Activated CD4-positive, alpha-beta T cell treated with anti-CD3 and anti-CD28 coated beads, Interleukin-2, amount 10 ng/mL, durations not matched to agents 7 days and 5 days (primary cell): ENCODE results near the gene TMEM132A. TPM values are rescaled to one million over a fixed set of nuclear protein-coding genes. Genes with fewer than 3 reads are reported as not detected.

Source experiments
- CTCF ChIA-PET: fragments of 350-600 bp; sonication (Branson Sonifier 250); formaldehyde crosslinking; loops from one replicate; lab custom pipeline; 2021; ENCODE audit warnings: antibody characterized with exemption; lab: Charles Lee
- POLR2A ChIA-PET: fragments of 350-600 bp; sonication (Branson Sonifier 250); formaldehyde crosslinking; loops from one replicate; lab custom pipeline; 2021; ENCODE audit warnings: antibody characterized with exemption; lab: Charles Lee
- DNase-seq: peaks from one replicate; pipeline ENCODE4 v3.0.0-alpha.2; 2020
- H3K27ac Mint-ChIP-seq: one replicate; pipeline ENCODE4 v1.8.0; 2021; ENCODE audit warnings: mild to moderate bottlenecking, moderate library complexity, mixed read lengths
- H3K27me3 Mint-ChIP-seq: one replicate; pipeline ENCODE4 v1.8.0; 2021; ENCODE audit warnings: mixed read lengths
- H3K36me3 Mint-ChIP-seq: one replicate; pipeline ENCODE4 v1.8.0; 2021; ENCODE audit warnings: low read depth, mixed read lengths
- H3K4me1 Mint-ChIP-seq: one replicate; pipeline ENCODE4 v1.8.0; 2021; ENCODE audit warnings: mixed read lengths
- H3K4me3 Mint-ChIP-seq: one replicate; pipeline ENCODE4 v1.8.0; 2021; ENCODE audit warnings: mild to moderate bottlenecking, moderate library complexity, mixed read lengths
- H3K9me3 Mint-ChIP-seq: one replicate; pipeline ENCODE4 v1.8.0; 2021; ENCODE audit warnings: mixed read lengths
- total RNA-seq, 2 experiments: library from RNA; stranded (reverse); gene quantifications; one replicate each; pipeline ENCODE4 v1.2.3, GENCODE V29; 2021

Gene TMEM132A
- total RNA-seq, 2 experiments from 2014 or later = 0.40 to 0.47 TPM

- Mint-ChIP-seq H3K27ac (peak overlapping the region; percentile 83), H3K27me3 (no peaks in the 10 kb centered on the region), H3K9me3 (no peaks in the 10 kb centered on the region), H3K4me1 (peaks cover 64% of the 10 kb centered on the region), H3K4me3 (peak overlapping the region; percentile 79), H3K36me3 (peaks cover 67% of the 10 kb centered on the region)
- CTCF ChIA-PET = interaction anchor here (1.1 to 1.2 kb wide), 3 partner anchors 17 to 35 kb away, joined by 3 read pairs; no protein-coding TSS in a partner anchor
- DNase-seq = no peak
- POLR2A ChIA-PET = interaction anchor here (1.3 kb wide), 1 partner anchor 144 kb away, joined by 4 read pairs; no protein-coding TSS in a partner anchor
These were observed 50.5 kb downstream of the TMEM132A start for GRCh38 chr11:60974726-60975125.

- POLR2A ChIA-PET = interaction anchor here (1.4 kb wide), 1 partner anchor 9 kb away, joined by 4 read pairs; no protein-coding TSS in a partner anchor
- no peaks in the 10 kb centered on the region for H3K9me3 Mint-ChIP-seq
- H3K27me3 Mint-ChIP-seq = no peaks in the 10 kb centered on the region
- peak overlapping the region; percentile 71 for H3K4me3 Mint-ChIP-seq
- no peak for DNase-seq
- H3K4me1 Mint-ChIP-seq = peaks cover 69% of the 10 kb centered on the region
- H3K36me3 Mint-ChIP-seq = peaks cover 86% of the 10 kb centered on the region
- CTCF ChIA-PET = interaction anchor here (0.5 to 1.8 kb wide), 10 partner anchors 9 to 151 kb away, joined by 3 to 5 read pairs (median 3); no protein-coding TSS in a partner anchor
- H3K27ac Mint-ChIP-seq = peak overlapping the region; percentile 95
These were observed 53.0 kb downstream of the TMEM132A start for GRCh38 chr11:60977224-60977623.

- H3K4me3 Mint-ChIP-seq = peak overlapping the region; percentile 71
- POLR2A ChIA-PET = interaction anchor here (1.4 kb wide), 1 partner anchor 8 kb away, joined by 4 read pairs; no protein-coding TSS in a partner anchor
- CTCF ChIA-PET = interaction anchor here (0.6 to 2.7 kb wide), 7 partner anchors 8 to 152 kb away, joined by 3 to 14 read pairs (median 4); no protein-coding TSS in a partner anchor
- H3K4me1 Mint-ChIP-seq = peaks cover 75% of the 10 kb centered on the region
- peaks cover 84% of the 10 kb centered on the region for H3K36me3 Mint-ChIP-seq
- peak overlapping the region; percentile 95 for H3K27ac Mint-ChIP-seq
- no peak for DNase-seq
- H3K9me3 Mint-ChIP-seq = no peaks in the 10 kb centered on the region
- H3K27me3 Mint-ChIP-seq = no peaks in the 10 kb centered on the region
These were observed 53.6 kb downstream of the TMEM132A start for GRCh38 chr11:60977836-60978235.

GRCh38 chr11:60978546-60979380 lies 54.5 kb downstream of the TMEM132A start:
- Mint-ChIP-seq H3K9me3 (no peaks in the 10 kb centered on the region), H3K27me3 (no peaks in the 10 kb centered on the region), H3K27ac (peak overlapping the region; percentile 95), H3K4me1 (peaks cover 84% of the 10 kb centered on the region), H3K4me3 (peak overlapping the region; percentile 71), H3K36me3 (peaks cover 84% of the 10 kb centered on the region)
- ChIA-PET CTCF (interaction anchor here (0.7 to 2.7 kb wide), 10 partner anchors 9 to 209 kb away, joined by 3 to 14 read pairs (median 4); no protein-coding TSS in a partner anchor), POLR2A (interaction anchor here (0.6 to 1.4 kb wide), 2 partner anchors 12 to 63 kb away, joined by 3 to 5 read pairs; no protein-coding TSS in a partner anchor)
- peak; percentile 50 for DNase-seq

GRCh38 chr11:60981515-60981914 lies 57.3 kb downstream of the TMEM132A start:
- ChIA-PET CTCF (interaction anchor here (0.8 to 2.1 kb wide), 5 partner anchors 10 to 33 kb away, joined by 3 to 8 read pairs (median 3); partner anchors contain the start of gene CD6), POLR2A (no interaction called here)
- DNase-seq = no peak
- no peaks in the 10 kb centered on the region for H3K27me3 Mint-ChIP-seq
- H3K4me3 Mint-ChIP-seq = peak overlapping the region; percentile 54
- H3K9me3 Mint-ChIP-seq = no peaks in the 10 kb centered on the region
- peak overlapping the region; percentile 95 for H3K27ac Mint-ChIP-seq
- peaks cover 95% of the 10 kb centered on the region for H3K4me1 Mint-ChIP-seq
- peaks cover 84% of the 10 kb centered on the region for H3K36me3 Mint-ChIP-seq

GRCh38 chr11:60982184-60982583 lies 57.9 kb downstream of the TMEM132A start:
- ChIA-PET POLR2A (interaction anchor here (0.6 kb wide), 1 partner anchor 527 kb away, joined by 3 read pairs; no protein-coding TSS in a partner anchor), CTCF (interaction anchor here (0.6 to 2.1 kb wide), 9 partner anchors 9 to 345 kb away, joined by 3 to 8 read pairs (median 3); partner anchors contain the start of gene CD6)
- Mint-ChIP-seq H3K36me3 (peaks cover 85% of the 10 kb centered on the region), H3K27me3 (no peaks in the 10 kb centered on the region), H3K4me3 (peak overlapping the region; percentile 54), H3K4me1 (peaks cover 95% of the 10 kb centered on the region), H3K27ac (peak overlapping the region; percentile 95), H3K9me3 (no peaks in the 10 kb centered on the region)
- DNase-seq = peak; percentile 49

GRCh38 chr11:60984149-60984548 lies 59.9 kb downstream of the TMEM132A start:
- Mint-ChIP-seq H3K27me3 (no peaks in the 10 kb centered on the region), H3K9me3 (no peaks in the 10 kb centered on the region), H3K36me3 (peaks cover 85% of the 10 kb centered on the region), H3K4me3 (peak overlapping the region; percentile 54), H3K4me1 (peaks cover 95% of the 10 kb centered on the region), H3K27ac (peak overlapping the region; percentile 95)
- POLR2A ChIA-PET = interaction anchor here (0.6 kb wide), 1 partner anchor 13 kb away, joined by 3 read pairs; the partner anchor contains the start of gene CD6
- DNase-seq = no peak
- CTCF ChIA-PET = interaction anchor here (1.0 to 1.4 kb wide), 5 partner anchors 12 to 153 kb away, joined by 3 to 5 read pairs (median 3); no protein-coding TSS in a partner anchor

GRCh38 chr11:60984636-60985035 lies 60.4 kb downstream of the TMEM132A start:
- peaks cover 88% of the 10 kb centered on the region for H3K36me3 Mint-ChIP-seq
- DNase-seq = no peak
- no peaks in the 10 kb centered on the region for H3K9me3 Mint-ChIP-seq
- H3K27ac Mint-ChIP-seq = peak overlapping the region; percentile 95
- H3K4me1 Mint-ChIP-seq = peaks cover 95% of the 10 kb centered on the region
- H3K27me3 Mint-ChIP-seq = no peaks in the 10 kb centered on the region
- ChIA-PET POLR2A (no interaction called here), CTCF (interaction anchor here (1.0 to 1.4 kb wide), 6 partner anchors 12 to 154 kb away, joined by 3 to 5 read pairs (median 4); no protein-coding TSS in a partner anchor)
- H3K4me3 Mint-ChIP-seq = peak overlapping the region; percentile 54

- peak overlapping the region; percentile 72 for H3K4me3 Mint-ChIP-seq
- CTCF ChIA-PET = interaction anchor here (1.2 to 1.8 kb wide), 4 partner anchors 9 to 126 kb away, joined by 3 to 5 read pairs (median 4); no protein-coding TSS in a partner anchor
- POLR2A ChIA-PET = interaction anchor here (0.9 to 1.0 kb wide), 3 partner anchors 8 to 72 kb away, joined by 3 to 4 read pairs (median 3); partner anchors contain the start of gene TMEM109
- H3K27me3 Mint-ChIP-seq = no peaks in the 10 kb centered on the region
- H3K4me1 Mint-ChIP-seq = peaks cover 93% of the 10 kb centered on the region
- peaks cover 86% of the 10 kb centered on the region for H3K36me3 Mint-ChIP-seq
- no peaks in the 10 kb centered on the region for H3K9me3 Mint-ChIP-seq
- peak overlapping the region; percentile 95 for H3K27ac Mint-ChIP-seq
- DNase-seq = no peak
These were observed 61.2 kb downstream of the TMEM132A start for GRCh38 chr11:60985501-60985900.

- Mint-ChIP-seq H3K9me3 (no peaks in the 10 kb centered on the region), H3K4me3 (peak overlapping the region; percentile 72), H3K27me3 (no peaks in the 10 kb centered on the region), H3K4me1 (peaks cover 92% of the 10 kb centered on the region), H3K36me3 (peaks cover 86% of the 10 kb centered on the region), H3K27ac (peak overlapping the region; percentile 95)
- peak; percentile 94 for DNase-seq
- POLR2A ChIA-PET = interaction anchor here (0.9 to 1.0 kb wide), 4 partner anchors 9 to 73 kb away, joined by 3 to 7 read pairs (median 4); partner anchors contain the start of gene TMEM109
- CTCF ChIA-PET = interaction anchor here (0.6 to 1.8 kb wide), 6 partner anchors 10 to 125 kb away, joined by 3 to 5 read pairs (median 4); no protein-coding TSS in a partner anchor
These were observed 62.0 kb downstream of the TMEM132A start for GRCh38 chr11:60985991-60986915.
